Stimulated activated CD4-positive, alpha-beta T cell treated with anti-CD3 and anti-CD28 coated beads, Interleukin-2, amount 100 ng/mL, for 4 hours (primary cell): ENCODE results near the gene ABCA4.
"Not testable (repeated sequence)": the region's sequence is repeated elsewhere in the genome, so short reads cannot be mapped to it uniquely, and the experiment has no call there.

Experiments
- DNase-seq: peaks from one replicate; pipeline ENCODE4 v3.0.0-alpha.2; 2020; ENCODE audit warnings: low read depth

The ABCA4 gene

DNA sequence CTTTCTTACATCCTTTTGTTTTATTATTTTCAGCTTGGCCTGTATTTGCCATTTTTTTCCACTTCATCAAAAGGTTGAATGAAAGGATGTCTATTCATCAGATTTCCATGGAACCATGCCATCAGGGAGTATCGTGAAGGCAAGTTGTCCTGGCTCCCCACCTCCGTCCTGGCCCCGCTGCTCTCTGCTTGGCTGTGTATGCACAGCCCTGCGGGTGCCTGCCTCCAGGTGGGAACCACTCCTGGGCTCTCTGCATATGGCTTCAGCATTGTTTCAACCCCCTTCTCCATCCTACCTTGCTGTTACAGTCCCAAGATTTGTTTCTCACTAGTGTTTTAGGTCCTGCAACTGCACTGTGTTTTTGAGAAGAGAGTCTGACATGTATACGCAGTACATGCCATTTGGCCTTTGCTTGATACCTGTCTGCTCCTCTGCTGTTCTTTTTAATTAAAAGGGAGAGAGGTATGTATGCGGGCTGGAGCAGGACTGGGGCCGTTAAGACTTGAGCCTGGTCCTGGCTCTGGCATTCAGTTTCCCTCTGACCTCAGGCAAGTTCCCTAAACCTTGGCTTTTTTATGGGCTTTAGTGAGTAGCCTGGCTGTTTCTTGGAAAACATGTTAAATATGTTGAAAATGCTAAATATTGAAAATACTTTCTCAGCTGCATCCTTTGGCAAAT lies 141.8 kb downstream of the ABCA4 start:
- no peak for DNase-seq

GRCh38 chr1:93977598-93977945 lies 143.4 kb downstream of the ABCA4 start:
- no peak for DNase-seq

- no peak for DNase-seq
These were observed 144.0 kb downstream of the ABCA4 start for GRCh38 chr1:93976711-93977597.

DNA sequence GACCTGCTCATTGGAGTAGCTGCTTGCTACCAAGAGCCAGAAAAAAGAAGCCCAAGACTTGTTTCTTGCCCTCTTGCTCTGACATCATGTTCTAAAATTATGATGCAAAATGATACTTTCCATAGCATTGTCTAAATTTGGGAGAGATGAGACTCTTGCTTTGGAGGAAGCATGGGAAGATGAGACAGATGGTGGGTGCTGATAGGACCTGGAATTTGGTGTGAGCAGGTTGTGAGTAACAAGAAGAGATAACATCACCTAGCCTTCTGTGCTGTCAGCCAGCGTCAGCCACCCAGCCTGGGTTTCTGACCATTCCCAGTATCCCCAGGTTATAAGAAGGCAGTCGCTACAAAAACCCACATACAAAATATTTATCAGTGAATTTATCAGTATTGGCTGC lies 144.7 kb downstream of the ABCA4 start:
- DNase-seq = no peak

- no peak for DNase-seq
These were observed 148.6 kb downstream of the ABCA4 start for GRCh38 chr1:93972341-93972740.

GRCh38 chr1:93969887-93970286 lies 151.1 kb downstream of the ABCA4 start:
- DNase-seq = no peak

GRCh38 chr1:93969371-93969770 lies 151.6 kb downstream of the ABCA4 start:
- DNase-seq = no peak

GRCh38 chr1:93967306-93967705 lies 153.6 kb downstream of the ABCA4 start:
- no peak for DNase-seq

GRCh38 chr1:93965888-93966287 lies 155.1 kb downstream of the ABCA4 start:
- no peak for DNase-seq

DNA sequence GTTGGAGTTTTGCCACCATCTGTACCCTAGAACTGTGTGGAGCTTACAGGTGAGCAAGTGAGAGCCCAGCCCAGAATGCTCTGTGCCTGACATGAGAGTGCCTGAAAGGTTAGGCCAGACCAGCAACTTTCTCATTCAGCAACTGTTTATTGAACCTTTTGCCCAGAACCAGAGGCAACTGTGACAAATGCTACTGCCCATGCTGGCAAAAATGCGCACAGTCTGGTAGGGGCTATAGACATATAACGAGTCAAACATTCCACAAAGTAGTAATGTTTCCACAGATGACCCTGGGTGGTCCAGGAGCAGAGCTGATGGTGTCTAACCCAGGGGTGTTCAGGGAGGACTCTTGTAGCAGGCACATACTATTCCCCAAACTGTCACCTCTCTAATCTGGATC lies 155.7 kb downstream of the ABCA4 start:
- DNase-seq = no peak

DNA sequence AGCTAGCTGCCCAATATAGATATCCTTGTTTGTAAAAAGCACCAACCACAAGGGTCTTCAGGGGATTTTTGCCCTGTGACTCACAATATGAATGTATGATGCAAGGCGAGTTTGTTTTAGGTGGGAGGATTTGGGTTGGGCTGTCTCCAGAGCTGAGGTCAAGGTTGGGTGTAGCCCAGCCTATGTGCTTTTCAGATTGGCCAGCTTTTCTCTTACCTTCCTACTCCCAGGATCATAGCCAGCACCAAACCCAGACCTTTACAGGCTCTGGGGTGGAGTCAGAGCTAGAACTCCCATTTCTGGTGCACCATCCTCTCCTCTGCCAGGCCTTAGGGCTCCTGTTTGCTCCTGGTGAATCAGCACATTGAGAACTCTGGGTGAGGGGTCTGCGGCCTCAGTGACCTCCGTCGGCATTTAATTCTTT lies 156.2 kb downstream of the ABCA4 start:
- no peak for DNase-seq

DNA sequence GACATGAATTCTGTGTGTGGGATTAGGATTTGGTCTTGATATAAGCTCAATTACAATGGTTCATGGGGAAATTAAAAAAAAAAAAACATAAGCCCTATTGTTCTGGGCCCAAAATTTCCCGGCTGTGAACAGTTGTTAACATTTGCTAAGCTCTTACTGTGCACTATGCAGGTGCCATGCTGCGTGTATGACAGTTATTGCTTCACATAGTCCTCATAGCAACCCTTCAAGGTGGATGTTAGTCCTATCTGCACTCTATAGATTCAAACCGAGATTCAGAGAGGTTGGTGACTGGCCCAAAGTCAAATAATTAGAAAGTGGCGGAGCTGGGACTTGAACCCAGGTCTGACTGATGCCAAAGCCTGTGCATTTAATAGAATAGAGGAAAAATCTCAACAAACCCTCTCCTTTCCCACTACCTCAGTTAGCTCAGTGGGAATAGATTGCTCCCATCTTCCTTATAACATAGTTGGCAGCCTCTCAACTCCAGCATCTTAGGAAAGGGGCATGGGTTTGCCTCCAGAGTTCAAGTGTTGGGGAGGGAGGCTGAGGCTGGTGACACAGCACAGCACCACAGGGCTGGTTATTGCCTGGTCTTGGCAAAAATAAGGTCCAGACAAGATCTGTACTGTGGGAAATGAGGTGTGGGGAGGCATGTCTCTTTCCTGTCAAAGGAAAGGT lies 156.7 kb downstream of the ABCA4 start:
- DNase-seq = no peak

GRCh38 chr1:93963585-93963984 lies 157.4 kb downstream of the ABCA4 start:
- no peak for DNase-seq

- no peak for DNase-seq
These were observed 159.0 kb downstream of the ABCA4 start for GRCh38 chr1:93961906-93962305.

DNA sequence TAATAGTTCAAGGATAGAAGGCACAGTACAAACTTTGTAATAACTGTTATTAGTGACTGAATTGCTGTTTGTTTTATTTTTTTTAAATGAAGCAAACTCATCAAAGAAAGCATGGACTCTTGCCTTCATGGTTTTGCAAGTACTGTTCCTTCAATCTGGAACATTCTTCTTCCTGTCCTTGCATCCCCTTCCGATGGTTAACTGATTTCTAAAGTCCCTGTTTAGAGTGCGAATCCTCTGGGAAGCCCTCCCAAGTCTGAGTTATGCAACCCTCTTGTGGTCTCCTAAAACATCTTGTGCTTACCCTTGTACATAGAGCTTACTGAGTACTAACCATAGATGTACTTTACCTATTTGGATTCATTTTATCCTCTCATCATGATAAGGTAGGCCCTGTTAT lies 159.5 kb downstream of the ABCA4 start:
- DNase-seq = no peak

GRCh38 chr1:93960641-93961147 lies 160.3 kb downstream of the ABCA4 start:
- DNase-seq = no peak

GRCh38 chr1:93959413-93959812 lies 161.5 kb downstream of the ABCA4 start:
- no peak for DNase-seq

GRCh38 chr1:93958726-93959100 lies 162.2 kb downstream of the ABCA4 start:
- DNase-seq = no peak

DNA sequence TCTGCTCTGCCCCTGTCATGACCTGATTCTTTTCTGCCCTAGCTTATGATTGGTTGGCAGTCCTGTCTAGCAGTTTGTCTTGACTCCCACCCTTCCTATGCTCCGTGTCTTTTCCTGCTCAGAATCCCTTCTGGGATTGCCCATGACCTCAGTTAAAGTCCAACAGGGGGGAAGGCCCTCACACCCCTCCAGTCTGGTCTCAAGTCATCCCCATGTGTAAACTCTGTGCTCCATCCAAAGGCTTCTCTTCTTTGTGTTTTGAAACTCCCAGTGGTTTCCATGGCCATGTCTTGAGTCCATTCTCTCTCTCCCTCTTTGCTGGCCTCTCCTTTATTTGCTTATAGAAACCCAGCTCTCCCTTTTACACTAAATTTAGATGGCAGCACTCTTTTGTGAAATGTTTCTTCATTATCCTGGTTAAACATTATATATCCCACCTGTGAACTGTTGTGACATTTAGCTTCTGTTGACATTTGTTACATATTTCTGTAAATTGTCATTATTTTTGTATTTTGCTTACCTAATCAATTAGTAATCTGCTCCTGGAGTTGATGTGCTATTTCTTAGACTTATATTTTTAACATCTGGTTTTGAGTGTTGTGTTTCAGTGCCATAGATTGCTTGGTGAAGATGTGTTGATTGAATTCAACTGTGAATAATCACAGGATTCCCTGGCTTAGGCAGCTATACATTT lies 162.8 kb downstream of the ABCA4 start:
- no peak for DNase-seq

DNA sequence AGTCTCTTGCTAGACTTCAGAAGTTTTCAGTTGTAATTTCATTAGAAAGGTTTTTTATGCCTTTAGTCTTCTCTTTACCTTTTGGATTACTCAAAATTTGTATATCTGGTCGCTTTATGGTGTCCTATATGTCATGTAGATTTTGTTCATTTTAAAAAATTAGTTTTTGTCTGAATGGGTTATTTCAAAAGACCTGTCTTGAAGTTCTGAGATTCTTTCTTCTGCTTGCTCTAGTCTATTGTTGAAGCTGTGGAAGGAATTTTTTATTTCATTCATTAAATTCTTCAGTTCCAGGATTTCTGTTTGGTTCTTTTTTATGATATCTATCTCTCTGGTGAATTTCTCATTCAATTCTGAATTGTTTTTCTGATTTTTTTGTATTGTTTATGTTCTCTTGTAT lies 165.2 kb downstream of the ABCA4 start:
- DNase-seq = no peak

- not testable (repeated sequence) for DNase-seq
These were observed 173.8 kb downstream of the ABCA4 start for GRCh38 chr1:93947002-93947686.
